Colonic mucosa (tissue), 4 donors: Measurements from ENCODE around the gene AADAC. TPM values are rescaled to one million over a fixed set of nuclear protein-coding genes. Genes with fewer than 3 reads are reported as not detected.

Experiments used
- DNase-seq: peaks from one replicate; pipeline ENCODE4 v3.0.0-alpha.2; 2020
- H3K27ac ChIP-seq: fragments of 200-600 bp; one replicate; pipeline ENCODE4 v1.8.0; 2021
- H3K27me3 ChIP-seq: fragments of 200-600 bp; one replicate; pipeline ENCODE4 v1.8.0; 2021
- H3K36me3 ChIP-seq: fragments of 200-600 bp; one replicate; pipeline ENCODE4 v1.8.0; 2021
- H3K4me1 ChIP-seq: fragments of 200-600 bp; one replicate; pipeline ENCODE4 v1.8.0; 2021; ENCODE audit warnings: mild to moderate bottlenecking
- H3K4me3 ChIP-seq: fragments of 200-600 bp; one replicate; pipeline ENCODE4 v1.8.0; 2021
- H3K9ac ChIP-seq, 2 donors: one replicate each; pipeline ENCODE4 v1.7.0; 2013; ENCODE audit warnings: control low read depth in 2 of 2, low read depth in 2 of 2, low read length in 2 of 2
- H3K9me3 ChIP-seq: fragments of 200-600 bp; one replicate; pipeline ENCODE4 v1.8.0; 2021
- CTCF ChIP-seq: fragments of 200-600 bp; IDR thresholded peaks from one replicate; pipeline ENCODE4 v1.8.0; 2022; ENCODE audit warnings: antibody characterized with exemption, mild to moderate bottlenecking
- intact Hi-C: fragments of 100-400 bp; cut with DNase I; formaldehyde crosslinking; loops from one replicate; pipeline ENCODE4 v1.14.1; 2022
- total RNA-seq, 2 donors: library from RNA; stranded (reverse); fragmentation: NEBNext Ultra II Directional in 1 of 2; extraction: Animal tissue kit (Norgen Biotek cat#: 25700) in 1 of 2; gene quantifications; one replicate each; pipeline ENCODE4 v1.2.1, GENCODE V29; 2021
- donor health status: healthy.
- donor health status: DM: no; HTN: no; CAD: no.
- donor health status: DM: no; HTN: no; CAD: no.

Gene AADAC
- total RNA-seq, 2 donors from 2014 or later: 0.15 TPM; not detected in 1

GRCh38 chr3:151770956-151771355 is 43.0 kb upstream of the AADAC start:
- H3K36me3 ChIP-seq: no peaks in the 10 kb centered on the region
- H3K4me3 ChIP-seq: no peak overlapping the region
- TF ChIP-seq CTCF: no peak
- no peaks in the 10 kb centered on the region for H3K27me3 ChIP-seq
- intact Hi-C loops: no loop called here
- peak; percentile 53 for DNase-seq
- no peaks in the 10 kb centered on the region for H3K9me3 ChIP-seq
- no peaks in the 10 kb centered on the region for H3K4me1 ChIP-seq
- peak overlapping the region; percentile 51 for H3K27ac ChIP-seq
- H3K9ac ChIP-seq: peak overlapping the region in 1 of 2 donors; percentile 61

GRCh38 chr3:151772825-151773480 is 41.0 kb upstream of the AADAC start:
- Histone ChIP-seq H3K4me3 (no peak overlapping the region), H3K4me1 (no peaks in the 10 kb centered on the region)
- no peak for DNase-seq

GRCh38 chr3:151774235-151774634 is 39.7 kb upstream of the AADAC start:
- DNase-seq: no peak
- Histone ChIP-seq H3K4me1 (no peaks in the 10 kb centered on the region), H3K27me3 (no peaks in the 10 kb centered on the region), H3K36me3 (no peaks in the 10 kb centered on the region), H3K9me3 (no peaks in the 10 kb centered on the region), H3K9ac (no peak overlapping the region), H3K4me3 (no peak overlapping the region), H3K27ac (no peak overlapping the region)
- intact Hi-C loops: no loop called here
- TF ChIP-seq CTCF: no peak

More at GRCh38 chr3:151772825-151773480, 41.0 kb upstream of the AADAC start:
- Histone ChIP-seq H3K9me3 (no peaks in the 10 kb centered on the region), H3K36me3 (no peaks in the 10 kb centered on the region), H3K27ac (no peak overlapping the region), H3K27me3 (no peaks in the 10 kb centered on the region), H3K9ac (no peak overlapping the region)
- TF ChIP-seq CTCF: no peak
- intact Hi-C loops: no loop called here

GRCh38 chr3:151774910-151775309 is 39.0 kb upstream of the AADAC start:
- no peak for DNase-seq
- Histone ChIP-seq H3K27me3 (no peaks in the 10 kb centered on the region), H3K9me3 (no peaks in the 10 kb centered on the region), H3K4me1 (no peaks in the 10 kb centered on the region), H3K36me3 (no peaks in the 10 kb centered on the region), H3K27ac (no peak overlapping the region), H3K4me3 (no peak overlapping the region), H3K9ac (no peak overlapping the region)
- intact Hi-C loops: no loop called here
- TF ChIP-seq CTCF: no peak

- Histone ChIP-seq H3K27ac (no peak overlapping the region), H3K4me3 (no peak overlapping the region)
- TF ChIP-seq CTCF: no peak
Measured at GRCh38 chr3:151775314-151776258, 38.3 kb upstream of the AADAC start.

More at GRCh38 chr3:151775314-151776258, 38.3 kb upstream of the AADAC start:
- no peaks in the 10 kb centered on the region for H3K36me3 ChIP-seq
- H3K9me3 ChIP-seq: no peaks in the 10 kb centered on the region
- intact Hi-C loops: no loop called here
- no peaks in the 10 kb centered on the region for H3K27me3 ChIP-seq
- no peaks in the 10 kb centered on the region for H3K4me1 ChIP-seq
- no peak for DNase-seq
- no peak overlapping the region for H3K9ac ChIP-seq
